ENCODE data around the gene SMPDL3B.

SMPDL3B gene

DNA sequence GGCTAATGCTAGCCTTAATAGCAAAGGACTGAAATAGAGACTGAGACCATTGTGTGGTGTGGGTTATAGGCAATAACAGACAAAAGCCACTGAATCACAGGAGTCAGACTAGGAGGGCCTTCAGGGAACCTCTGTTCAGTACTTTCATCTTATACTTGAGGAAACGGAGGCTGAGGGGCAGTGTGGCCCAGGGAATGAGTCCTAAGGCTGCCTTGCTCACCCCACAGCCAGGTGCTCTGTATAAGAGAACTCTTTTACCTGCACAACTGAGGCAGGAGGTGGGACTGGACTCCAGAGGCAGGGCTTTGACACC lies 2.7 kb downstream of the SMPDL3B start:
- in situ Hi-C loops (cut with MboI; ENCODE audit: low pct_unique_long_range_greater_than_20kb, low sequenced_read_pairs, unreplicated experiment) = no loop called here
- DNase-seq (ENCODE audit: low spot score) = no peak
- TF ChIP-seq, protein P1, sequence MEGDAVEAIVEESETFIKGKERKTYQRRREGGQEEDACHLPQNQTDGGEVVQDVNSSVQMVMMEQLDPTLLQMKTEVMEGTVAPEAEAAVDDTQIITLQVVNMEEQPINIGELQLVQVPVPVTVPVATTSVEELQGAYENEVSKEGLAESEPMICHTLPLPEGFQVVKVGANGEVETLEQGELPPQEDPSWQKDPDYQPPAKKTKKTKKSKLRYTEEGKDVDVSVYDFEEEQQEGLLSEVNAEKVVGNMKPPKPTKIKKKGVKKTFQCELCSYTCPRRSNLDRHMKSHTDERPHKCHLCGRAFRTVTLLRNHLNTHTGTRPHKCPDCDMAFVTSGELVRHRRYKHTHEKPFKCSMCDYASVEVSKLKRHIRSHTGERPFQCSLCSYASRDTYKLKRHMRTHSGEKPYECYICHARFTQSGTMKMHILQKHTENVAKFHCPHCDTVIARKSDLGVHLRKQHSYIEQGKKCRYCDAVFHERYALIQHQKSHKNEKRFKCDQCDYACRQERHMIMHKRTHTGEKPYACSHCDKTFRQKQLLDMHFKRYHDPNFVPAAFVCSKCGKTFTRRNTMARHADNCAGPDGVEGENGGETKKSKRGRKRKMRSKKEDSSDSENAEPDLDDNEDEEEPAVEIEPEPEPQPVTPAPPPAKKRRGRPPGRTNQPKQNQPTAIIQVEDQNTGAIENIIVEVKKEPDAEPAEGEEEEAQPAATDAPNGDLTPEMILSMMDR (IDR thresholded peaks at IDR 0.05; ENCODE audit: extremely low read depth, insufficient read depth, missing control alignments) = no peak

DNA sequence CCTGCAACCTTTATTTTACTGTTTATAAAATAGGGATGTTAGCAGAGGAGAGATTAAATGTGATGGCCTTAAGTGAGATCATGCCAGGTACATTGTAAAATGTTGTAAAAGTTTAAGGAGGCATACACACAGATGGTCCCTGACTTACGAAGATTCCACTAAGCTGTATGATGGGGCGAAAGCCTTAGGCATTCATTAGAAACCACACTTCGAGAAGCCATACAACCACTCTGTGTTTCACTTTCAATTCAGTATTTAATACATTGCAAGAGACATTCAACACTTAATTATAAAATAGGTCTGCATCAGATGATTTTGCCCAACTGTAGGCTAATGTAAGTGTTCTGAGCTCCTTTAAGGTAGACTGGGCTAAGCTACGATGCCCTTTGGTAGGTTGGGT lies 3.7 kb downstream of the SMPDL3B start:
- no peak for DNase-seq (ENCODE audit: low spot score)
- TF ChIP-seq, protein P1 (IDR thresholded peaks at IDR 0.05; ENCODE audit: extremely low read depth, insufficient read depth, missing control alignments) = no peak
- in situ Hi-C loops (cut with MboI; ENCODE audit: low pct_unique_long_range_greater_than_20kb, low sequenced_read_pairs, unreplicated experiment) = no loop called here

DNA sequence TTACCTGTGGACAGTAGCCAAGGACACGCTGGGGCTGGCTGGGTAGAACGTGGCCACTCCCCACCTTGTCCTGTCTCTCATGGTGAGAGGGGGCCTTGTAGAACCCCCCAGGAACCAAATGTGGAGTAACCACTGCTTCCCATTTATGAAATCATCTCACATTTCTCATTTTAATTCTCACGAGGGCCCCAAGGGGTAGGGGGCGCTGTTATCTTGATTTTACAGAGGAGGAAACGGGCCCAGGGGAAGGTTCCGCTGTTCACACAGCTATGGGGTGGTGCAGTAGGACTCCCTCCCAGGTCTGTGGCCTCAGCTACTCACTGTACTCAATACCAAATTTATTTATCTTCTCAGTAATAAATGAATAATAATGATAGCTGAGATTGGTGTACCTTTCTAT lies 5.5 kb downstream of the SMPDL3B start:
- peak; percentile 62 for DNase-seq (ENCODE audit: low spot score)
- in situ Hi-C loops (cut with MboI; ENCODE audit: low pct_unique_long_range_greater_than_20kb, low sequenced_read_pairs, unreplicated experiment) = no loop called here
- TF ChIP-seq, protein P1 (IDR thresholded peaks at IDR 0.05; ENCODE audit: extremely low read depth, insufficient read depth, missing control alignments) = peak; percentile 47

DNA sequence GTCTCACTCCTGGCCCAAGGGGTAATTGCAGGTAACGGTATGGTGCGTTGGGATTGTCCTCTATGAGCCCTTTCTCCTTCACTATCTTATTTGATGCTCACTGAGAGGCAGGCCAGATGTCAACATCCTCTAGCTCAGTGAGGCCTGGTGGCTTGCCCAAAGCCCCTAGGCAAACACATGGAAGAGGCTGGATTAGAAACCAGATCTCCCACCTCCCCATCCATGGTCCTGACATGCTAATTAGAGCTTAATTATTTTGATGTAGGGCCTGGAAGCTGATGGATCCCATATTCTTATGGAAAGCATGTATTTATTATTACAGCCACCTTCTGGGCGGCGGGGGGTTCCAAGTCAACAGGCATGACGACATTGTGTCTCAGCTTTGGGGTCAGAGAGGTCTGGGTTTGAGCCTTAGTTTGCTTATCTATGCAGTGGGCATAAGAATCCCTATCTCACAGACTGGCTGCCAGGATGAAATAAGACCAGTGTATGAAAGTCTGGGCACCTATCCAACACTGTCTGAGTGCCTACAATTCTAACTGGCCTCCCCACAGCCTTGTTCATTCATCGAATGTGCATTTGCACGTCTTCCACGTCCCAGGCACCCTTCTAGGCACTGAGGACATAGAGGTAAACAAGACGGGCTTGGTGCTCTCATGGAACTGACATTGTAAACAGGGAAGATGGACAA lies 6.2 kb downstream of the SMPDL3B start:
- DNase-seq (ENCODE audit: low spot score) = no peak
- TF ChIP-seq, protein P1 (IDR thresholded peaks at IDR 0.05; ENCODE audit: extremely low read depth, insufficient read depth, missing control alignments) = no peak
- in situ Hi-C loops (cut with MboI; ENCODE audit: low pct_unique_long_range_greater_than_20kb, low sequenced_read_pairs, unreplicated experiment) = no loop called here

DNA sequence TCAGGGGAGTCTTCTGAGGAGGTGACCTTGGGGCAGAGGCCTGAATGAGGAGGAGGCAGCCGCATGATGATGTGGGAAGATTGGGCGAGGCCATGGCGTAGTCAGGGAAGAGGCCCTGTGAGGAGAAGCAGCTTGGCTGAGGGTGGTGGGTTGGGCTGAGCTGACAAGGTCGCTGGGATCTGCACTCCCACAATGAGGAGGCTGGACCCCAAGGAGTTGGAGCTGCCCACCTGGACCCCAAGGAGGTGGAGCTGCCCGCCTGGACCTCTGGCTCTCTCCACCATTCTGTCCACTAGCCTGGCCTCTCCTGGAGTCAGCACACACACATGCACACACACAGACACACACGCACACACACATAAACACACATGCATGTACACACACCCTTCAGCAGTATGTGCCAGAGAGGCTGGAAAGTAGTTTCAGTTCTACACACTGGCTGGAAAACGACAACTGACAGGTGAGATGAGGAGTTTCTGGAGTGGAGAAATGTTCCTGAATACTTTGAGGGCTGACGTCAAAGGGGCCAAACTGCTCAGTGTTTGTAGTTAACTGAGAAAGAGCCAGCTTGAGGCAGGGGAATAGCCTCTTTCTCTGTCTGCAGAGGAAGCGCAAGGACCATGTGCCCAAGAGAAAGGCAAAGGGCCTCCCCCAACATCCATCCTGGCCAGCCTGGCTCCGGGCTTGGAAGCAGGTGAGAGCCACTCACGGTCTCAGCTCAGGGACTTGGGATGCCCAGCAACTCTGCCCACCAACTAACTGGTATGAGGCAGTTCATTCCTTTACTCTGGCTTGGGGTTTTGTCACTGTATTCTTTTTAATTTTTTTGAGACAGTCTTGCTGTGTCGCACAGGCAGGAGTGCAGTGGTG lies 7.1 kb downstream of the SMPDL3B start:
- DNase-seq (ENCODE audit: low spot score) = no peak
- TF ChIP-seq, protein P1 (IDR thresholded peaks at IDR 0.05; ENCODE audit: extremely low read depth, insufficient read depth, missing control alignments) = no peak
- in situ Hi-C loops (cut with MboI; ENCODE audit: low pct_unique_long_range_greater_than_20kb, low sequenced_read_pairs, unreplicated experiment) = no loop called here

DNA sequence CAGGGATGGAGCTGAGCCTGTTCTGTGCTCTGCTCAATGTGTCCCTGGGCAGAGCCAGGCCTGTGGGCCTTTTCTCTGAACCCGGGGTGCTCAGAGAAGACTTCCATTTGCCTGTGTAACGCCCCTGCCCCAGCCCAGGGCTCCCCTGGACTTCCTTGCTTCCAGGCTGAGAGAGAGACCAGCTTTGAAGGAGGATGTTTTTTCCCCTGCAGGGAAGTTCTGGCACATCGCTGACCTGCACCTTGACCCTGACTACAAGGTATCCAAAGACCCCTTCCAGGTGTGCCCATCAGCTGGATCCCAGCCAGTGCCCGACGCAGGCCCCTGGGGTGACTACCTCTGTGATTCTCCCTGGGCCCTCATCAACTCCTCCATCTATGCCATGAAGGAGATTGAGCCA lies 10.2 kb downstream of the SMPDL3B start:
- no peak for DNase-seq (ENCODE audit: low spot score)
- TF ChIP-seq, protein P1 (IDR thresholded peaks at IDR 0.05; ENCODE audit: extremely low read depth, insufficient read depth, missing control alignments) = no peak
- in situ Hi-C loops (cut with MboI; ENCODE audit: low pct_unique_long_range_greater_than_20kb, low sequenced_read_pairs, unreplicated experiment) = no loop called here

Data from GM13977 (cell line).